Activated CD8-positive, alpha-beta memory T cell treated with anti-CD3 and anti-CD28 coated beads for 4 hours (primary cell): ENCODE measurements around the gene TEX35.
"Not testable (repeated sequence)": the region's sequence is repeated elsewhere in the genome, so short reads cannot be mapped to it uniquely, and the experiment has no call there.

ENCODE experiments used
- DNase-seq, 2 donors: peaks; one replicate each; pipeline ENCODE4 v3.0.0-alpha.2; 2020; ENCODE audit warnings: low read depth in 2 of 2

TEX35 gene

DNA sequence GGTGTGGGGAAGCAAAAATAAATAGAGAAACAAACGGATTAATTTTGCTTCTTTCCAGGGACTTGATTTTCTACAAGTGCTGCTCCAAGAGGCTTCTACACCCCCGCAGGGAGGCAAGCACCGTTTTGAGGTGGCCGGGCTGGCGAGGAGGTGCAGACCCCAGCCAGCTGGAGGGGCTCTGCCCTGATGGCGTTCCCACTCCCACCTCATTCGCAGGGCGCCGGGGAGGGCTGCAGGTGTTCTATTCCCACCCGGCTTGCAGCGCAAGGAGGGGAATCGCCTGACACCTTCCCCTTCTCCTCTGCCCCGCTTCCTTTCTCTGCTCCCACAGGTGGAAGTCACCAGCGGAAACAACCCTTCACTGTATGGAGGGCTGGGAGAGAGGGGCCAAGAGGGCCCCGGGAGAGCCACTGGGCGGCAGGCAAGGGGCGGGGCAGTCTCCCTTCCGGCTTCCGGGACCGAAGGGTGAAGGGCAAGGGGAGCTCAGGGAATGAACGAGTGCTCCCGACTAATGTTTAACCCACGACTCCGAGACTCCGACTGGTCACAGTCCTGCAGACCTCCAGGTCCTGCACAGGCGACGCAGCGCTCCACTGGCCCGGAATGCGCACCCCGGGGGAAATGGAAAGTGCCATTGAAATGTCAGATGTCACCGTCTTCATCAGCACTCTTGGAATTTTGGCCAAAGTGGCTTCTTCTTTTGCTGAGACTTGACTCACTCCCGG, 29.1 kb downstream of the TEX35 start:
- peak in 1 of 2 donors; percentile 9 for DNase-seq

DNA sequence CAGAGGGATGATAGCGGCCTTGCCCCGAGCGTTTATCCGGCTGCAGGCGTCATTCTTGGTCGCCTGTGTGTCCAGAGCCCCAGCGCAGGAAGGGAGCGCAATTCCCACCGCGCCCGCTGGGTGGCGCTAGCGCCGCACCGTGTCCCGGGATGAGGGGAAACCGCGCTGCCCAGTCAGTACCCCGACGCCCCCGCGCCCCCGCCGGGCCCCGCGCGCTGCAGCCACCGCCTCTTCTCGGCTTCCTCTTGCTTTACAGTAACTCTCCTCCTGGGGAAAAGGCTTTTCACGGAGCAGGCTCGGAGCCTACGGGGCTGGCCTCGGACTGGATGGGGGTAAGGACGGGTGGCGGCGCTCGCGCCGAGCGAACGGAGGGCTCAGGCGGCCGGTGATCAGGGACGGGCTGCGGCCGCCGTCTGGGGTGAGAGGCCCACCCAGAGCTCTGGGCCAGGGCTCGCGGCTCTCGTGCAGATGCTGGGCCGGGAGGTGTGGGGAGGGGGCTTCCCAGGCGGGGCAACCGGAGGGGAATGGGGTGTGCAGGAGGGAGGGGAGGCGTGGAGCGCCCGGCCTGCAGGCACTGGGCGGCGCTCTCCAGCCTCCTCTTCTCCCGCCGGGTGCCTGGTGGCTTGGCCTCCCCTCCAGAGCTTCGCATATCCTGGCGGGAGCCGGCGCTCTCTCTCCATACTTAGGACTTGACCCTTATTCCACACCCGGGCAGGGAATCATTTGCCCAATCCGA, 29.8 kb downstream of the TEX35 start:
- peak; percentile 53 to 77 for DNase-seq

DNA sequence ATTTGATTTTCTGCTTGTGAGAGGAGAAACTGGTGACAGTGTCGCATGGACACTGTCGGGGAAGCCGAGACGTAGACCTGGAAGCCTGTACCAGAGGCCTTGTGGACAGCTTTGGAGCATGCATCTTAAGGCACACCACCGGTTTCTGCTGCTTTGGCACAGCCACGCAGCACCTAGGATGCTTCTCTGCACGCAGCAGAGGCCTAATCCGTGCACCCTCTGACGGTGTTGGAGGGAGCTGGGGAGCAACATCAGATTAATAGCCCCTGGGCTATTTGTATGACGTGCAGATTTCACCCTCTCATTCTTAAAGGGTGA, 30.3 kb downstream of the TEX35 start:
- DNase-seq: no peak

DNA sequence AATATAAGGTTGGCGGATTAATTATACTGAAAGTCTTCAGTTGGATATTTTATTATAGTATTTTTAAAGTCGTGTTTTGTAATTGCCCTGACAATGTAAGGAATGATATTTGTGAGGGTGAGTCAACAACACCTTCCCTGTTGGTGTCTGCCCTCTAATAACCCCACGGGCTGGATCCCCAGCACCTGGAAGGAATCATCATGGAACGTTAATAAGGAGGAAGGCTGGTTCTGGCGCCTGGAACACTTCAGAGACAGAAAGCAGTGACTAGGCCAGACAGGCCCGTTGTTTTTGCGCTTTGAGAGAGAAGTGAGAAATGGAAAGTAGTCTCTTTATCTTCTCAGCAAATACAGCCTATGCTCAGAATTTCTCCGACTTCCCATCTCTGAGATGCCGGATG, 31.6 kb downstream of the TEX35 start:
- DNase-seq: no peak

DNA sequence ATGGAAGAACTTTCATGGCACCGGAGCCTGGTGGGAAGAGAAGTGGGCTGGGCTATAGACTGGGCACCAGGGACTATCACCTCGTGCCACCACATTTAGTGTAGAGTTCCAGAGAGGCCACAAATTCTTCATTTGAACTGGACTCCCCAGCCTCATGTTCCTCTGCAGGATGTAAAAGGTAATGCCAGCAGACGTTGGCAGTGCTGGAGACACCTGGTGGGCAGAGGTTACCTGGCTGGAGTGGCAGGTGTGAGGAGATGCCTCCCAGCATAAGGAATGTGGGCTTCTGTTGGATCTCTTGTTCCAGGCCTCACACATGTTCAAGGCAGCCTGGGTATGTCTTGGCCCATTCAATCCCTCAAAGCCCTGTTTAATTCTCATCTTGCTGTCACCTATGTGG, 35.2 kb downstream of the TEX35 start:
- DNase-seq: no peak

DNA sequence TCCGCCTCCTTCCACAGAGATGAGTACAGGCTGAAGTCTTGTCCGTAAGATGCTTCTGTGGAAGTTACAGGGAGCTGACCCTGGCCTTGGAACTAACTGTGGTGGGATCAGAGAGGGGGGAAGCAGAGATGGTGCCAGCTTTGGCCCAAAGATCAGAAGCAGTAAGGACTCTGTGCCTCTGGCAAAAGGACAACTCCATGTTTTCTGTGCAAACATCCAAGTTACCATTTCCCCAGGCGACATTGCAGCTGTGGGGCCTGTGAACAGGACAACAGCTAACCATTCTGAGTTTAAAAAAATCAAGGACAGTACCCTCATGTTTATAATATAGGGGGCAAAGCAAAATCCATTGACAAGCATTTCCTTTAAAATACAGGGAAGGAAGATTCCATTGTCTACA, 38.4 kb downstream of the TEX35 start:
- DNase-seq: no peak

DNA sequence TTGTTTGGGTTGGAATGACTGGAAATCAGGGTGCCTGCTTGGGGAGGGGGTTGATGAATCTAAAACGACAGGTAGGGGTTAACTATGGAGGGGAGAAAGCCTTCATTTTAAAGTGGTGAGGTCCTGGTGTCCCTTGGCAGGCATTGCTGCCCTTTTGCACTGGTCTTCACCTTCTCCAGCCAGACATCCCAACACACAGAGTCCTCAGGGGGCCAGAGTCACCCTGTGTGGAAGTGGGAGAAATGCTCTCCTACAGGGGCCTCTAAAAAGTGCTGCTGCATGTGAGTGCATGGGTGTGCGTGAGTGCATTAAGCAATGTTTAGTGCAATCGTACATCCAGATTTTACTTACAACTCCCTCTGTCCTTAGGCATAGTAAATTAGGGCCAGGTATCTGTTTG, 39.0 kb downstream of the TEX35 start:
- DNase-seq: no peak

DNA sequence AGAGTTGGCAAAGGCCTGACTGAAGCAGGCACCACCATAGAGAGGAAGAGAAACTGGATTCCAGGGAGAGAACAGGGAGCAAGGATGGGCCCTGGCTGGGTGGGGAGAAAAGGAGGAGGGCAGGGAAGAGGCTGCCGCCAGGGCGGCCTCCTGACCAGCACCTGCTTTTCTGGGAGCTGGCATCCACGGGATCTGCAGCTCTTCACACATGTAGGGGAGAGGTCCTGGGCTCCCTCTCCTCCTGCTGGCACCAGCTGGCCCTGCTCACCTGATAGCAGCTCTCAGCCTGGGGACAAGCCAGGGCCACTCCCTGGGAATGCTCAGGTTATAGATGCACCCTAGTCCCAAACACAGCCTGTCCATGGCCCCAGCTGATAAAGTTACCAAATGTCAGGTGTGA, 39.9 kb downstream of the TEX35 start:
- no peak for DNase-seq

DNA sequence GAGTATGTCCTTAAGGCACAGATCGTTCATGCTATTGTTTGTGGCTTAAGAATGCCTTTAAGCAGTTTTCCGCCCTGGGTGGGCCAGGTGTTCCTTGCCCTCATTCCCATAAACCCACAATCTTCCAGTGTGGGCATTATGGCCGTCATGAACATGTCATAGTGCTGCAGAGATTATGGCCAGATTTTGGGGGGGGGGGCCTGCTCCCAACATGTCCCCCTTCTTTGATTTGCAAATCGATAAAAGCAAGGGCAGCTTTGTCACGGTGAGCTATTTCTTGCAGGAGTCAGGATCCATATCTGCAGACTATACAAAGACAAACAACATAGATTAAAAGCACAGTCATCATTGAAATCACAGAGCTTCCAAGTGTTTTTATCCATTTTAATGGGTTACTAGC, 41.4 kb downstream of the TEX35 start:
- not testable (repeated sequence) for DNase-seq

DNA sequence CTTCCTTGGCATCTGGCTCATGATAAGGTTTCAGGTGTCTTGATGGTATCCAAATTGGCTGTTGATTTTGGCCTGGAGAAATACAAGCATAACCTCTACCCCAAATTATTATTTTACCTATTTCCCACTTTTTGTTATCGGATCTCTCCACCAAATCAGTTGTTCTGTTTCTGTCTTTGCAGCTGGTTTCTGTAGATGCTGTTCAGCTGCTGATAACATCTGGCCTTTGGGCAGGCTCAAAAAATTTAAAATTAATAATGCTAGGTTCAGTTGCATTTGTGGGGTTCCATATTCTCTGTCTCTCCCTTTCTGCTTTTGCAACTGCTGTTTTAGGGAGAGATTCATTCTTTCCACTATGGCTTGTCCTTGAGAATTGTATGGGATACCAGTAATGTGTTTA, 42.7 kb downstream of the TEX35 start:
- DNase-seq: not testable (repeated sequence)

DNA sequence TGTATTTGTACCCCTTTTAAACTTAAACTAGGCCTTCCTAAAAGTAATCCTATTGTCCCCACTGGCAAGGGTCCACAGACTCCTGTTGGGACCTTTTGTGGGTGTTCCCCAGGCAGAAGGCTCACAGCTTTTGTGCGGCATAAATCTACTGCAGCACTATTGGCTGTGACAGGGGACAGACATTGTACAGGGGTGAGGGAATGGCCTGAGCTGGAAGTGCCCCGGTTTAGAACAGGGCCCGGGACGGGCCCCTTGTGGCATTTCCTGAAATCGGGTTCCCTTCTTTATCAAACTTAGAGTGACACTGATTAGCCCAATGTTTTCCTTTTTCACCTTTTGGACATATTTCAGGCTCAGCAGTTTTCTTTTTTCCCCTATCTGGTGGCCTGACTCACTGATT, 45.9 kb downstream of the TEX35 start:
- not testable (repeated sequence) for DNase-seq

DNA sequence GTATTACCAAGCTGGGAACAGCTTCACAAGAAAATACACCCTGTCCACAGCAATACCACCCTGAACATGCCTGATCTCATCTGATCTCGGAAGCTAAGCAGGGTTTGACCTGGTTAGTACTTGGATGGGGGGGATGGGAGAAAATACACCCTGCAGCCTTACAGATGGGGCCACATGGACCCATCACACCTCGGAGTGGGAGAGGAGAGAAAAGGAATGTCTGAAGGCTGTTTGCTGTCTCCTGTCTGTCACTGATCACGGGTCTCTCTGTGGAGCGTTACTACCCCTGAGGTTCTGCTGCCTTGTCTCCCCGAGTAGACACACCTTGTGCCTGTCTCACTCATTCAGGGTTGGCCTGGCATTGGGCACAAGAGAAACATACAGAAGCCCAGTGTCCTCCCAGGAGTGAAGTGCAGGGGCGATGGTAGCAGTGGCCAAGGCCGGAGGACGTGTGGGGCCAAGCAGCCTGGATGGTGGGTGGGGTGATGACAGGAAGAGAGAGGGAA, 48.0 kb downstream of the TEX35 start:
- no peak for DNase-seq

DNA sequence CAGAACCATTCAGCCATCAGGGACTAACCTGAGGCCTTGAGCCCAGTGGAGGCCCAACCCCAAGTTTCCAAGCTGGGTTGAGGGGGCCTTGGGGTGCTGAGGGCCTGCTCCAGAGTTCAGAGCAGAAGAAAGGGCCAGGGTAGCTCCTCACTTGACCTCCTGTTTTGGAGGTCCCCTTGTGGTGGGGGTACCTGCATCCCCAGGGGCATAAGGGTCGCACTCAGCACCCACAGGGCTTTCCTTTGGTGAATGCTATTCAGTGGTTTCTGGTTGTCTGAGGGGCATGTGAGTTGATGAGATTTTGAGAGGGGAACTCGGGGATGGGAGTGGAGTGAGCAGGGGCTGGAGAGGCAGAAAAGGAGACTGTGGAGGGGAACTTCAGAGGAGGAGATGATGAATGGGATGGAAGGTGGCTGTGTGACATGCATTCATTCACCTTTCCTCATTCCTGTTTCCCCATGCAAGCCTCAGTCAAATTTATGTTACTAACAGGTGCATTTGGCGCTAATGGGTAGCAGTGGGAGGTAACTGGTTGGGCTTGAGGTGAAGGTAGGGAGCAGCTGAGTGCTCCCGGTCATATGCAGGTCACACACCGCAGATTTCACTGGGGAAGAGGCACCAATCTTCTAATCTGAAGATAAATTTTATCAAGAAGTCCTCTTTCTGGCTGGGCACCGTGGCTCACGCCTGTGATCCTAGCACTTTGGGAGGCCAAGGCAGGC, 50.4 kb downstream of the TEX35 start:
- DNase-seq: no peak

DNA sequence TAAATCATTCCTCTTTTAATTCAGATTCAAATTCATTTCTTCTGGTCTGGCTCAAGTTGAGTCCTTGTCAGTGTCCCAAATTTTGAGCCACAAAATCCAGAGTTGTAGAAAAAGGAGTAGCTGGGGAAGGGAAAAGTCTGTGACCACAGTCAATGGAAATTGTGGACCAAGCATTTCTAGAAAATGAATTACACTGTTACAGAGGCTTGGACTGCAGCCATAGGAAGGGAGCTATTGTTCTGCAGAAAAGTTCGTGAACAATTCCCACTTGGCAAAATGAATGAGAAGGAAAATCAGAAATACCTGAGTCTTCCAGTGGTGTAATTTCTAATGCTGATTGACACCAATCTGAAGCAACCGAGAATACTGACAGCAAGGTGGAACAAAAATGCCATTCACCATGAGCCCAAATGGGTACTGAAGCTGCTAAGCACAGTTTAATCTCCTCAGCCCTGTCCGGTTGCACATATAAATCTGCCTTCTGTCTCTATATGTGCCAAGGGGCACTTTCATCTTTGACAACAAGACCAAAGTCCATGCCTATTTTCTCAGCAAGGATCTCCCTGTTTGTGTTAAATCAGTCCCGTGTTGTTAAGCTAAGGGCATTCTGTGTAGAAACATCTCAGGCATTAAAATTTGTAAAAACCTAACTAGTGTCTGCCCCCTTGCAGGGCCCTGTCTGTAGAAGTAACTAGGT, 51.3 kb downstream of the TEX35 start:
- DNase-seq: no peak

DNA sequence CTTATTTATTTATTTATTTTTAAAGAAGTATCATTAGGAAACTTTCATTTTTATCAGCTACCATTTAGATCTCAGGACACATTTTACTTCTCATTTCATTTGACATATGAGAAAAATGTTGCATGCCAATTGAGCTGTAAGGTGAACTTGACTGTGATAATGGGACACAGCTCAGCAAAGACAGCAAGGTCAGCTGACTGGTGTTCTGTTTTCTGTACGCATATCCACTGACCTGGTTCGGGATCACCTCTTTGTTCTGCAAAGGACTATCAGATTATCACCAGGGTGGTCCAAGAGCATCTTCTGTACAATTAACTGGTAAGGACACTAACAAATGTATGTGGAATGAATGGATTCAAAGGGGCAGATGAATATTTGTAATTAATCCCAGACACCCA, 51.9 kb downstream of the TEX35 start:
- no peak for DNase-seq

DNA sequence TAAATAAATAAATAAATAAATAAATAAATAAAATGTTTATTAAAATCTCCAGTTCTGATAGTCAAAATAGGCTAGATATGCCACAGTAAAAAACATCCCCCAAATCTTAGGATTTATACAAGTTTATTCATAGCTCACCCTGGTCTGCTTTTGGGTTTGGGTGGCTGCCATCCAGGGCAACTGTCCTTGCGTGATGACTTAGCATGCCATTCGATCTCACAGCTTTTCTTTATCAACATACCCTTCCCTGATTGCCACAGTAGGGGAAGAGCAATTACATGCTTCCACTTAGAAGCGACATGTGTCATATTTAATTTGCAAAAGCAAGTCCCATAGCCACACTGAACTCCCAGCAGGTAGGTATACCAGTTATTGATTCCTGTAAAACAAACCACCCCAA, 52.7 kb downstream of the TEX35 start:
- DNase-seq: no peak

DNA sequence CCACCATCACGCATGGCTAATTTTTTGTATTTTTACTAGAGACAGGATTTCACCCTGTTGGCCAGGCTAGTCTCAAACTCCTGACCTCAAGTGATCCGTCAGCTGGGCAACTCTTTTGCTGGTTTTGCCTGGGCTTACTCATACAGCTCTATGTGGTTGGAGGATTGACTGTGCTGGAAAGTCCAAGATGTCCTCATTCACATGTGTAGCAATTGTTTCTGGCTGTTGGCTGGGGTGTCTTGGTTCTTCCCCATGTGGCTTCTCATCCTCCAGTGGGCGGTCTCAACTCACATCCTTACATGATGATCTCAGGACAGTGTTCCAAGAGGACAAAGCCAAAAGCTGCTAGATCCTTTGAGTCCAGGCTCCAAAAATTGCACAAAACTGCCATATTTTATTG, 53.3 kb downstream of the TEX35 start:
- DNase-seq: no peak

DNA sequence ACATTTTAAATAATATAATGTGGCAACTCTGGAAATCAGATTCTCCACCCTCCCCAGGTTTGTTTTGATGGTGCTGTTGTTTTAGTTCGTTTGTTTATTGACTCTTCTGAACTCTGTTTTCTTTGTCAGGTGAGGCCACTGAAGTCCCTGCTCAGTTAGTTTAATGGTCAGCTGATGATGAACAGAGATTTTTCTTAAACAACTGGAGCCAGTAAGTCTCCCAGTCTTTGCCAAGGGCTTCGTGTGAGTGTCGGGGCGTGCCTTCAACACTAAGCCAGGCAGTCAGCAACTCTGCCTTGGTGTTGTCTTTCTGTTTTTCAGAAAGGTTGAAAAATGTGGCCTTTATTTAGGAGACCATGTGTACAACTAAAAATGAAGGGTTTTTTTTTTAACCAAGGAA, 58.9 kb downstream of the TEX35 start:
- DNase-seq: no peak
